ENCODE measurements around the gene ECE1.

GRCh38 chr1:21174654-21175323, 115.5 kb downstream of the ECE1 start:
- TF ChIP-seq, protein P1, sequence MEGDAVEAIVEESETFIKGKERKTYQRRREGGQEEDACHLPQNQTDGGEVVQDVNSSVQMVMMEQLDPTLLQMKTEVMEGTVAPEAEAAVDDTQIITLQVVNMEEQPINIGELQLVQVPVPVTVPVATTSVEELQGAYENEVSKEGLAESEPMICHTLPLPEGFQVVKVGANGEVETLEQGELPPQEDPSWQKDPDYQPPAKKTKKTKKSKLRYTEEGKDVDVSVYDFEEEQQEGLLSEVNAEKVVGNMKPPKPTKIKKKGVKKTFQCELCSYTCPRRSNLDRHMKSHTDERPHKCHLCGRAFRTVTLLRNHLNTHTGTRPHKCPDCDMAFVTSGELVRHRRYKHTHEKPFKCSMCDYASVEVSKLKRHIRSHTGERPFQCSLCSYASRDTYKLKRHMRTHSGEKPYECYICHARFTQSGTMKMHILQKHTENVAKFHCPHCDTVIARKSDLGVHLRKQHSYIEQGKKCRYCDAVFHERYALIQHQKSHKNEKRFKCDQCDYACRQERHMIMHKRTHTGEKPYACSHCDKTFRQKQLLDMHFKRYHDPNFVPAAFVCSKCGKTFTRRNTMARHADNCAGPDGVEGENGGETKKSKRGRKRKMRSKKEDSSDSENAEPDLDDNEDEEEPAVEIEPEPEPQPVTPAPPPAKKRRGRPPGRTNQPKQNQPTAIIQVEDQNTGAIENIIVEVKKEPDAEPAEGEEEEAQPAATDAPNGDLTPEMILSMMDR (IDR thresholded peaks at IDR 0.05) = no peak
- TF ChIP-seq POLR2A (IDR thresholded peaks at IDR 0.05) = no peak

Measured in uterus (tissue), 2 donors.